ENCODE measurements around the gene GOLGA6L2.
"Not testable (repeated sequence)": the region's sequence is repeated elsewhere in the genome, so short reads cannot be mapped to it uniquely, and the experiment has no call there.

Gene GOLGA6L2

DNA sequence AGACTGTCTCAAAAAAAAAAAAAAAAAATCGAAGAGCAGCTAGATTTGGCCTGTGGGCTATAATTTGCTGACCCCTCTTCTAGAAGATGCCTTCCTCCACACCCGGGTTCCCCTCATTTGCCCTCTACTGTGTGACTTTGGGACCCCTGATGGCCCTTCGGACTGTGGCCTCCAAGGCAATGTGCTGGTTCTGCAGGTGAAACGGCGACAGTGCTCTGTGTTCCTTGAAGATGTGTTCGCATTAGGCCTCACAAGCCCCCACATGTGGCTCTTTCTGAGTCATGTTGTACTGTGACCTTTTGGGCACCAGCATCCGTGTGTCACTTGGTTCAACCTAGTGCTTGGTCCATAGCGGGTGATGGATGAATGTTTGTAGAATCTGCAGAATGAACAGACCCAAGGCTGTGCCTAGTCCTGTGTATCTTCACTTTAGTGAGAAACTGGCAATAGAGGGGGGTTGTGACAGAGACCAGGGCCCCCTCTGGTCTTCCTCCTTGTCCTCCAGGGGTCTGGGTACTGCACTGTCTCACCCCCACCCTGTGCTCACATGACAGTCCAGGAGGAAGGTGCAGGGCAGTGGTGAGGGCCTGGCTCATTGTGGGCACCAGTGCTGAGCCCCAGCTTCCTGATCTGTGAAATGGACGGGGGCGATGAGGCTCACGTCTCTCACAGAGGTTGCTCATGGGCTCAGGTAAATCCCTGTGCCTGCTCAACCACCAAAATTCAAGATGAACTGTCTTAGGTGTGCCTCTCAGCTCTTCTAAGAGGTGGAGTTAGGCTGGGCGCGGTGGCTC, 22.7 kb downstream of the GOLGA6L2 start:
- DNase-seq (ENCODE audit: low read depth): no peak

DNA sequence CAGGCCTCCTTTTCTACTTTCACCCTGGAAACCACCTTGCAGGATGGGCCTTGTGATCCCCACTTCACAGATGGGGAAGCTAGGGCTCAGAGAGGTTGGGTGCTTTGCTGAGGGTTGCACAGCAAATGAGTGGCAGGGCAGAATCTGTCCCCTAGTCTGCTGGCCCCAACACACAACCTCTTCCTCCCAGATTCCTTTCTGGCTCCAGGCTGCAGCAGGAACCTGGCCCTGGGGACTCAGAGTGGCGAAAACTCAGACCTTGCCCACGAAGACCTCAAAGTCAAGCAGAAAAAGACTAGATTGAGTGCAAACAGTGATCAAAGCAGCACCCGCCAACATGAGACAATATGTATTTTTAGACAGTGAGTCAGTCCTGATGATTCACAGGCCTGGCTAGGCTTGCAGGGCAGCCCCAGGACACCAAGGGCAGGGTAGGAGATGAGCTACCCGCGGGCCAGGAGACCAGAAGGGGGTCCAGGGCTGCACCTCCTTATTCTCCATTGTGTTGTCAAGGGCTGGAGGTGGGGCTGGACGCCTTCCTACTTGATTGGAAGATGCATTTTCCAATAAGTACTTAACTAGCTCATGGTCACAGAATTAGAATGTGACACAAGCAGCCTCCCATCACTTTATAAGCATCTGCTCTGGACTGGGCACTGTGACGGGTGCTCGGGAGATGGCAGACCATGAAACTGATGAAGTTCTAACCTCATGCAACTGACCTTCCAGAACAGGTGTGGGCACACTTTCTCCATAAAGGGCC, 23.9 kb downstream of the GOLGA6L2 start:
- DNase-seq (ENCODE audit: low read depth): no peak

DNA sequence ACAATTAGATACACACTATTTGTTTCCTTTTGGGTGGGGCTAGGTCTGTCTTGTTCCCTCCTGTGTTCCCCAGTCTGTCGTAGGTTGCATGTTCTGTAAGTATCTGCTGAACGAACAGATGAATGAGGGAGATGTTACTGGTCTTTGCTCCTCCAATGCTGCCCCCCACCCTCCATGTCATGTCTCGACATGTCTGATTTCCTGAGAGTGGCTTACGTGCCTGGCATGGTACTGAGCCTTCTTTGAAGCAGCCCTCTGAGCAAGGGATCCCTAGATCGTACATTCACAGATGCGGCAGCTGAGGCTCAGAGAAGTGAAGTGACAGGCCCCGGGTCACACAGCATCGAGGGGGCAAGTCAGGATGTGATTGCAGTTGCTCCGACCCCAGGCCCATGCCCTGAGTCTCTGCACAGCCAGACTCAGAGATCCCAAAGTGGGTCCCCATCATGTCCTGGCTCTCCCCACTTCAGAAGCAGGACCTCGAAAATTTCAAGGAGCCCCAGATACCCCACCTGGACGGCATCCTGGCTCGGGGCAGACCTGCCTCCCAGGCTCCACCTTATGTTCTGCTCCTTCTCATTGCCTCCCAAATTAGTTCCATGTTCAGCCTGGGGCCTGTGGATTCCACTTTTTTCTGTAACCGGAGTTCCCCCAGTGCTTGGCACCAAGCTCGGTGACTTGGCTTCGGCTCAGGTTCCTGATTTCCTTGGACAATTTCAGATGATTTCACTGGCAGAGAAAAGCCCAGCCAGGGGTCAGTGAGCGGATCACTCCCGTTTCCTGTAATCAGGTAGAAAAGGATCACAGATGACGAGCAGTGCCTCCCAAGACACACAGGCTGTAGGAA, 24.7 kb downstream of the GOLGA6L2 start:
- no peak for DNase-seq (ENCODE audit: low read depth)

DNA sequence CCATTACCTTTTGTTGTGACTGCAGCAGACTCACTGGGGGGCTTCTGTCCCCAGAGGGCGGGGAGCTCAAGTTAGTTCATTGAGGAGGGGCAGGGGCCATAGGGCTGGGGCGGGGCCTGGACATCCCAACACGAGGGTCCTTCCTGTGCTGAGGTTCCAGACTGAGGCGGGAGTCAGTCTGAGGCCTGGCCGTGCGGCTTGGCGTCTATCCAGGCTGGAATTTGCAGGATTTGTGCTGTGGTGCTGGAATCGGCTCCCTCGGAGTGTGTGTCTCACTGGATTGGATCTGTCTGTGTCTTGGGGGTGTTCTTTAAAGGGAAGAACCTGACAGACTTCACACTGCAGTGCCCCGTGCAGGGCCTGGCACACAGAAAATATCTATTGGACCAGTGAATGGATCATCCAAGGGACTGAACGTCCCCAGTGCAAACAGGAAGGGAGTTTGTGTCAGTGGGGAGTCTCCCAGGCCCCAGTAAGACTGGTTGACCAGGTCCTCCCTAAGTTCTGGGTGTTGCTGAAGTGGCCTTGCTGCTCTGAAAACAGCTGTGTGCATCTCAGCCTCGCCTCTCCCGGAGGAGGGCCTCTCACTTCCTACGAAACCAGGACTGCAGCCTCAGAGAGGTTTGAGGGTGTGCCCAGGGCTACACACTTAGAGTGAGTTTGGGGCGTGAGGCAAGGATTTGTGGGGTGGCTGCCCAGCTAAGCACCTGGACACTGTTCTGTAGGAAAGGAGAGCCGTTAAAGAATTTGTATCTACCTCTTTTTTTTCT, 26.1 kb downstream of the GOLGA6L2 start:
- no peak for DNase-seq (ENCODE audit: low read depth)

DNA sequence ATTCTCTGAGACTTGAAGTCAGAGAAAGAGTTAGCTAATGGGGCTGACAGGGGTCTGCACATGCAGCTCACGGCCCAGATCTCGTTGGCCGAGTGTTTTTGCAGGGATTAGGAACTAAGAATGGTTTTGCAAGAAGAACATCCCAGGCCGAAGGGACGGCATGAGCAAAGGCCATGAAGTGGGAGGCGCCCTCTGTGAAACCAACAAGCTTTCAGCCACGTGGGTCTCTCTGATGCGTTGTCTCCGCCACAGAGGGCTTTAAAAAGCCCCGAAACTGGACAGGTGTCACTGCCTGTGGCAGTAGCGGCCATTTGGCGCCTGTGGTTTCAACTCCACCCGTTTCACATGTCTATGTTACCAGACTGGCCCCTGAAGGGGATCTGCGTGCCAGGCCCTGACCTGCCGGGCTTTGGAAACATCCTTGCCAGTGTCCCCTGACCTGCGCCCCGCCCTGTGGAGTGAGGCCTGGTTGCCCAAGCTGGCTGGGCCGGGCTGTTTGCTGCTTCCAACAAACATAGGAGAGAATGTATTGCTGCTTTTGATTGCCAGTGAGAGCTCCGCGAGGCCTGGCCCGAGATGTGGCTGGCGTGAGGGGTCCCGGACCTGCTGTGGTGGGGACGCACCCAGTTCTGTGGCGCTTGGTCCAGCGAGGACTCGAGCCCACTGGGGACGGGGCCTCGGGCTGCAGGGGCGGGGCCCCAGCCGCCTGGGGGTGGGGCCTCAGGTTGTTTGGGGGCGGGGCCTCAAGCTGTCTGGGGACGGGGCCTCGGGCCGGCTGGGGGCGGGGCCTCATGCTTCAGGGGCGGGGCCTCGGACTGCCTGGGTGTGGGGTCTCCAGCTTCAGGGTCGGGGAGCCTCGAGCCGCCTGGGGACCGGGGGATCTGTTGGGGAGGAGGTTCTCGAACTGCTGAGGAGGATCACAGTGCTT, 30.4 kb downstream of the GOLGA6L2 start:
- DNase-seq (ENCODE audit: low read depth): no peak

DNA sequence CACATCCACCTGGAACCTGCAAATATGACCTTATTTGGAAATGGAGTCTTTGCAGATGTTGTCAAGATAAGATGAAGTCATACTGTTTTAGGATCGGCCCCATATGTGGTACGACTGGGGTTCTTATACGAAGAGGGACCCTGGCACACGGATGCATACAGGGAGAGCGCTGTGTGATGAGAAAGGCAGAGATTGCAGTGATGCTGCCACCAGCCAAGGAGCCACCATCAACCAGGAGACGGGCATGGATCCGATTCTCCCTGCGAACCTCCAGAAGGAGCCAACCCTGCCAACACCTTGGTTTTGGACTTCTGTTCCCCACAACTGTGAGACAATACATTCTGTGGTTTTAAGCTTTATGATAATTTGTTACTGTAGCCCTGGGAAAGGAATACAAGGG, 31.2 kb downstream of the GOLGA6L2 start:
- not testable (repeated sequence) for DNase-seq (ENCODE audit: low read depth)

DNA sequence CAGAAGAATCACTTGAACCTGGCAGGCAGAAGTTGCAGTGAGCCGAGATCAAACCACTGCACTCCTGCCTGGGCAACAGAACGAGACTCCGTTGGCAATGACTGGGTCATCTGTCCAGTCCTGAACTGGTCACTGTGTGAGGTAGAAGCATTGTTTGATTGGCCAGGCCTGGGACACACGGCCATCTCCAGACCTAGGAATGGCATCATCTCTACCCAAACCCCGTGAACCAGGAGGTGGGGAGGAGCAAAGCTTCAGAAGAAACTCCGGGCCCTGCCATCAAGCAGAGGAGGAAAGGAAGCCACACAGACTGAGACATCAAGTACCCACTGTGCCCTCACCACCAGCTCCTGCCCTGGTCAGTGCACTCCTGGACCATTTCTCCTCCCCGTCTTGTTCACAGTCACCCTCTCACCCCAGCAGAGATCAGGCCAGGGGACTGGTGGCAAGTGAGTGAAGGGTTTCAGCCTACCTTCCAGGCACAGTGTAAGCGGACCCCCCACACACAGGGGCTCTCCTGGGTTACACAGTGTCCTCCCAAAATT, 31.6 kb downstream of the GOLGA6L2 start:
- DNase-seq (ENCODE audit: low read depth): no peak

DNA sequence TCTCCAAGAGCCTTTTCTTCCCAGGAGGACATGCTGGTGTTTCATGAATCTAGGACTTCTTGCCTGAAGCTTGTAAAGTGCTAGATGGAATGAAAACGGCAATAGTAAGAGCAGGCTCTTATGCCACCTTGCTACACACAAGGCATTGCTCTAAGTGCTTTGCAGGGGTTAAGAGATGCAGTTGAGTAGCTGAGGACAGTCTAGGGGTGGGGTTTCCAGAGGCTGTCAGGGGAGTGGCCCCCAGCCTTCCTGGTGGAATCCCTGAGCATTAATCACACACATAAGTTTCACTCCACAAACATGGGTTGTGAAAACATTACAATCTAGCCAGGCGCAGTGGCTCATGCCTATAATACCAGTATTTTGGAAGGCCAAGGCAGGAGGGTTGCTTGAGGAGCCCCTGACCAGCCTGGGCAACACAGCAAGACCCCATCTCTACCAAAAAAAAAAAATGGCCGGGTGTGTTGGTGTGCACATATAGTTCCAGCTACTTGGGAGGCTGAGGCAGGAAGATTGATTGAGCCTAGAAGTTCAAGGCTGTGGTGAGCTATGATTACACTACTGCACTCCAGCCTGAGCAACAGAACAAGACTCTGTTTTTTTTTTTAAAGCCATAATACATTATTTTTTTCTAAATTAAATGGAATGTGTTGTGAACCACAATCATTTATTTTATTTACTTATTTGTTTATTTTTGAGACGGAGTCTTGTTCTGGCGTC, 34.0 kb downstream of the GOLGA6L2 start:
- not testable (repeated sequence) for DNase-seq (ENCODE audit: low read depth)

DNA sequence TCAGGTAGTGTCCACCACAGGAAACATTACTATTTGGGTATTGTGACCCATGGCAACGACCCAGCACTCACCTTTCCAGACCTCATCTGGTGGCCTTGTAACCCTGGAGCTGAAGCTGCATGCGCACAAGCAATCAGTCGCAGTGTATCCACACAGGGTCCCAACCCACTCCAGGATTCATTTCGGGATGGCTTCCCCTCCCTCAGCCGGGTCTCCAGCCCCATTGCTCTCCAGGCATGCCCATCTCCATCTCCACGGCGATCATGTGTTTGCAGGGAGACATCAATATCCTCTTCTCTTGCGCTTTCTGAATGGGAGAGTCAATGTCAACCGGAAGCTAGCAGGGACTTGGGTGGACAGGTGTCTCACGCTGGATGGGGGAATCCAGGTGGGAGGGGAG, 35.2 kb downstream of the GOLGA6L2 start:
- no peak for DNase-seq (ENCODE audit: low read depth)

DNA sequence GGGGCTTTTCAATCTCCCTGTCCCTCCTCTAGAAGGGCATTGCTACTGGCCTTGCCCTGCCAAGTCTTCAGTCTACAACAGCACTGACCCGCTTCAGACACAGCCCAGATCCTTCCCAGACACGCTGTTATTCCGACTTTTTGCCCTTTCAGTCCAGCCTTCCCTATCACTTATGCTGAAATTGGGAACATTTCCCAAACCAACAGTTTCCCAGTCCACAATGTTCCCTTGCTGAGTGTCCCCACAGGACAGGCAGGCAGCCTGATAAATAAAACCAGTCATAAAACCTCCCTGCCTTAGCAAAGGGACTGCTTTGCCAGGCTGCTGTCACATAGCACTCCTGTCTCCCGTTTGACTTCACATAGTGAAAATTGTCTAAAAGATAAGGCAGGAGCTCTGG, 43.5 kb downstream of the GOLGA6L2 start:
- DNase-seq (ENCODE audit: low read depth): no peak

DNA sequence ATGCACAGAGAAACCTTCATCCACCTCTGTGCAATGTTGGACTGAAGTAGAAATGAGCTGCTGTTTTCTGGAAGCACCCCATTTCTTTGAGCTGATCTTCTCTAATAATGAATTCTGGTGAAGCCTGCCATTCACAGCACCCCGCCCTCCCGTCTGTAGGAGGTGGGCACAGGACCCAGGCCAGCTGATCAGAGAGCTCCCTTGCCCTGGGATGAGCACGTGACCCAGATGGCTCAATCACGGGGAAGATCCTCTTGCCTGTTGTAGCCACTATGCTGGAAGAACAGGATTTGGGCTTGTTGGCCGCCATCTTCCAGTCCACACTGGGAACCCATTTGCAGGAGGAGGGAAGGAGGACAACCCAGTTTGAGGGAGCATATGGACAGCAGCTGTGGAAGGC, 44.5 kb downstream of the GOLGA6L2 start:
- DNase-seq (ENCODE audit: low read depth): no peak

DNA sequence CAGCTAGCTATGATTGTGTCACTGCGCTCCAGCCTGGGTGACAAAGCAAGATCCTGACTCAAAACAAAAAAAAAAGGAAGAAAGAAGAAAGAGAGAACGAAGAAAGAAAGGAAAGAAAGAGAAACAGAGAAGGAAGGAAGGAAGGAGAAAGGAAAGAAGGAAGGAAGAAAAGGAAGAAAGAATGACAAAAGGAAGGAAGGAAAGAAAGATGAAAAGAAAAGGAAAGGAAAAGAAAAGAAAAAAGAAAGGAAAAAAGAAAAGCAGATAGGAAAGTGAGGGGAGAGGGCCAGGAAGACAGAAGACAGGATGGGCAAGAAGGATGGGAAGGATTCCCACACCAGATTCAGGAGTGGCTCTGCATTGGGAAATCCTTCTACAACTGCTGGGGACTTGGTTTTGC, 44.9 kb downstream of the GOLGA6L2 start:
- DNase-seq (ENCODE audit: low read depth): no peak

DNA sequence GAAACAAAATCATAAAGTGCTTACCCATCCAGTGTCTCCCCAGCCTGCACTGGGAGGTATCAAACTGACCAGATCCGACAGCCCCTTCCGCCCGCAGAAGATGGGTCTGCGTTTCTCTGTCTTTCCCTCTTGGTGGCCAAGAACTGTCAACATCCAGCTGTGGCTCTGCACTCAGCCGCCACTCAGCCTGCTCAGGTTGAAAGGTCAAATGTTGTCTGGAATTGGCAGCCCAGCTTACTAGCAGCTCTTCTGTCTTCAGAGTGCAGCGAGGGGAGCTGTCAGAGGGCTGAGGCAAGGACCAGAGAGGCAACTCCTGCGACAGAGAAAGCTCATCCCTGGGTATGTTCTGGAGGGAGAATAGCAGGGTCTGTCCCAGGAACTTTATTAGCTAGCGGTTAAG, 45.4 kb downstream of the GOLGA6L2 start:
- no peak for DNase-seq (ENCODE audit: low read depth)

DNA sequence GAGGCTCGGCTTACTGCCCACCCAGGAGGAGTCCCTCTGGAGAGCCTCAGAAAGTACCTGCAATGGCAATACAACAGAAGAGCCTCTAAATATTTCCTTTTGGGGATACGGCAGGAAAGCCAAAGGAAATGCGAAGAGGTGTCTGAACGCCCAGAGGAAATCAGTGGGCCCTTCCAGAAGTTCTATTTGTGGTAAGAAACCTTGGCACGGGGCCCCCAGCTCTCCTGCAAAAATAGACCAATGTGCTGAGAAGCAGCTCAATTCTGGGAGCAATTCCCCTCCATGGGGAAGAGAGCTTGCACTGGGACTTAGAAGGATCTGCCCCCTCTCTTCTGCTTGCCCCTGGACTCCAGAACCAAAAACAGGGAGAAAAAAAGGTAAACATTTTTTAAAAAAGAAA, 47.8 kb downstream of the GOLGA6L2 start:
- not testable (repeated sequence) for DNase-seq (ENCODE audit: low read depth)

DNA sequence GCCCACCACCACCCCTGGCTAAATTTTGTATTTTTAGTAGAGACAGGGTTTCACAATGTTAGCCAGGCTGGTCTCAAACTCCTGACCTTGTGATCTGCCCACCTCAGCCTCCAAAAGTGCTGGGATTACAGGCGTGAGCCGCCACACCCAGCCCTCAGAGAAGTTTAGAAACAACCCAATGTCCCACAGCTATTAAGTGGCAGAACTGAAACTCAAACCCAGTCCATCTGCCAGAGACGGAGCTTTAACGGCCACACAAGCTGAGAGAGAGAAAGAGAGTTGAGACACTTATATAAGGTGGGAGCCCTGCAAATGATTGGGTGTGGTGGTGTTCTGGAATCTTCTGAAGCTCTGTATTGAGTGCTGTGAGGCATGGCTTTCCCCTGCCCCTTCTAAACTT, 48.7 kb downstream of the GOLGA6L2 start:
- DNase-seq (ENCODE audit: low read depth): not testable (repeated sequence)

DNA sequence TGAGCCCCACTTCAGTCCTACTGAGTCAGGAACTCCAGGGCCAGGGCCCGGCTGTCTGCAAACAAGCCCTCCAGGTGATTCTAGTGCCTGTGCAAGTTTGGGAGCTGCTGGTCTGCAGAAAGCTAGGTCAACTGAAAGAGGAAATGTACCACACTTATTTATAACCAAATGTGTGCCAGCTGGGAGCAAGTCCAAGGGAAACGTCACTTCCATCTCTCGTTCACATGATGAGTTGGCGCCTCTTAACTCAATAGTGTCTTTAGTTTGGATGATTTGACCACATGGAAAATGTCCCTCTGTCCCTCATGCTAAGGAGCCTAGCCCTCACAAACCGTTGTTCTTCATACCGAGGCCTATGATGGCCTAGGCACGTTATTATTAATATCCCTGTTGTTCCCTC, 49.3 kb downstream of the GOLGA6L2 start:
- DNase-seq (ENCODE audit: low read depth): no peak

DNA sequence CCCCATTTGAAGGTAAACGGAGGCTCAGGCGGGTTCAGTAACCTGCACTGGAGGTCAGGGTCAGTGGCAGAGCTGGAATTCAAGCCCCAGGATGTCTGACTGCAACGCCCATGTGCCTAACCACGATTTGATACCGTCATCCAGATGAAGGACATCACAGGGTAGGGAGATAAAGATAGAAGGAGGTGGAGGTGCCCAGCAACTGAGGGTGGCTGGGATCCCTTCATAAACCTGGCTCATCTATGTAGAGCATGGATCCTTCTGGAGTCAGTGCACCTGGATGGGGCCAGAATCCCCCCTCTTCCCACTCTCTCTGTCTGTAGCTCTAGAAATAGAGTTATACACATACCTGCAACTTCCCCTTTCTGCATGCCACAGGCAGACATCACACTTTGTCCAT, 51.2 kb downstream of the GOLGA6L2 start:
- no peak for DNase-seq (ENCODE audit: low read depth)

DNA sequence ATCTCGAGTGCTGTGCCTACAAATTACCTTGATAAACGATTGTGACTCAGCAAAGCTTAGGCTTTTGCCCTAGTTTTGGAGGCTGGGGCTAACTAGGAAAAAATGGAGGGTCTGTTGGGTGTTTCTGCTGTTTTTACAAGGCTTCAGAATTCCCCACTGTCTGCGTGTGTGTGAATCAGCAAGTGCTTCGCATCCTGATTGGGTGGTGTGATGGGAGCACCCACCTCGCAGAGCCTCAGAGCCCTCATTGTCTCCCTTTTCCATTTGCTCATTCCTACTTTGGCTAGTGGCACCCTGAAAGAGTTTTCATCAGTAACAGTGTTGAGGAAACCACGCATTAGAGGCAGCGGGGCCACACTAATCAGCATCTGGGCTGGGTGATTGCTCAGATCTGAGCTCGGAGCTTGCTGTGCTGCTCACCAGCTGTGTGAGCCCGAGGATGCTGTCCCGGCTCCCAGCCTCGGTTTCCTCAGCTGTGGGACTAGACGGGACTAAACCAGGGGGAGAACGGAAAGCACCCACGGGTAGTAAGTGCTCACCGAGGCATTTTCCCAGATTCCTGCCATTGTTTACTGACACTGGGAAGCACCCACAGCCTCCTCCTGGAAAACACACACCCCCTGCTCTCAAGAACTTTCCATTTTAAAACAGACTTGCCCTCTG, 51.9 kb downstream of the GOLGA6L2 start:
- DNase-seq (ENCODE audit: low read depth): no peak
